HepG2 (cell line): ENCODE results near the gene XIAP. TPM values are rescaled to one million over a fixed set of nuclear protein-coding genes. Genes with fewer than 3 reads are reported as not detected.

ENCODE experiments used
- BORCS8-MEF2B ChIP-seq: sonication (generic); formaldehyde crosslinking; IDR thresholded peaks from 2 replicates; pipeline ENCODE4 v1.8.0; 2022; ENCODE audit warnings: mild to moderate bottlenecking, missing genetic modification reagents
- FOSL2 ChIP-seq: sonication (generic); formaldehyde crosslinking; IDR thresholded peaks from 2 replicates; pipeline ENCODE4 v1.4.0; 2020; ENCODE audit warnings: missing genetic modification reagents
- GTF2F1 ChIP-seq: fragments of 150-350 bp; IDR thresholded peaks from 2 replicates; pipeline ENCODE4 v1.6.1; 2014; ENCODE audit warnings: low read length
- KLF6 ChIP-seq: IDR thresholded peaks from 2 replicates; pipeline ENCODE4 v1.8.0; 2016; ENCODE audit warnings: missing biosample characterization, missing genetic modification reagents
- MEIS1 ChIP-seq: sonication (generic); formaldehyde crosslinking; IDR thresholded peaks from 2 replicates; pipeline ENCODE4 v1.9.0; 2021; ENCODE audit warnings: mild to moderate bottlenecking, missing genetic modification reagents, moderate library complexity, borderline replicate concordance
- MYC ChIP-seq: sonication (generic); formaldehyde crosslinking; IDR thresholded peaks from 2 replicates; pipeline ENCODE4 v1.9.0; 2021; ENCODE audit warnings: missing genetic modification reagents, borderline replicate concordance
- NCOA2 ChIP-seq: sonication (generic); formaldehyde crosslinking; IDR thresholded peaks from 2 replicates; pipeline ENCODE4 v1.8.0; 2022; ENCODE audit warnings: inconsistent platforms
- NFRKB ChIP-seq: fragments of 450-650 bp; IDR thresholded peaks from 2 replicates; pipeline ENCODE4 v1.6.1; 2017
- NFYB ChIP-seq: sonication (generic); formaldehyde crosslinking; IDR thresholded peaks from 2 replicates; pipeline ENCODE4 v1.4.0; 2020; ENCODE audit warnings: missing genetic modification reagents
- PLRG1 ChIP-seq: fragments of 450-650 bp; conservative IDR thresholded peaks from 2 replicates; pipeline ENCODE4 v1.6.1; 2016
- POLR2A ChIP-seq, 2 experiments: IDR thresholded peaks; 2 replicates each; pipeline ENCODE4 v1.6.1; 2011; ENCODE audit warnings: low read depth in 2 of 2, low read length in 2 of 2, mild to moderate bottlenecking in 1 of 2, moderate library complexity in 1 of 2; ENCODE audit not compliant: insufficient read depth in 1 of 2
- TP53 ChIP-seq: sonication (generic); formaldehyde crosslinking; conservative IDR thresholded peaks from 2 replicates; pipeline ENCODE4 v1.4.0; 2020; ENCODE audit warnings: missing genetic modification reagents
- XRCC5 ChIP-seq: fragments of 200-400 bp; formaldehyde crosslinking; optimal IDR thresholded peaks from 2 replicates; pipeline ENCODE3; 2017; ENCODE audit warnings: mild to moderate bottlenecking, low read length
- ZNF501 ChIP-seq: sonication (generic); formaldehyde crosslinking; IDR thresholded peaks from 2 replicates; pipeline ENCODE4 v1.5.1; 2020; ENCODE audit warnings: mild to moderate bottlenecking, moderate library complexity, missing genetic modification reagents
- ZNF672 ChIP-seq: sonication (generic); formaldehyde crosslinking; IDR thresholded peaks from 2 replicates; pipeline ENCODE4 v1.8.1; 2022; ENCODE audit warnings: missing genetic modification reagents
- ZNF713 ChIP-seq: sonication (generic); formaldehyde crosslinking; IDR thresholded peaks from 2 replicates; pipeline ENCODE4 v1.4.0; 2020; ENCODE audit warnings: mild to moderate bottlenecking, missing genetic modification reagents
- ZNF891 ChIP-seq: sonication (generic); formaldehyde crosslinking; IDR thresholded peaks from 2 replicates; pipeline ENCODE4 v1.5.0; 2020; ENCODE audit warnings: mild to moderate bottlenecking, missing genetic modification reagents
- polyA plus RNA-seq, 8 experiments: library from polyadenylated mRNA; depleted of rRNA in 3 of 8; stranded (reverse) in 7 of 8; unstranded in 1 of 8; fragments of >200 nt; fragmentation: Illumina TruSeq in 4 of 8; extraction: Trizol in 4 of 8; gene quantifications; 2 replicates each; pipeline versions ENCODE4 v1.2.1 to v1.2.3, GENCODE V29; 2011 to 2016; ENCODE audit warnings: low read depth in 4 of 8, missing spikeins in 1 of 8, mixed read lengths in 1 of 8; ENCODE audit not compliant: insufficient read depth in 1 of 8
- total RNA-seq, 5 experiments: library from RNA; depleted of rRNA; stranded (reverse); fragments of >200 nt; fragmentation: Illumina TruSeq; extraction: Trizol; gene quantifications; 2 replicates each; pipeline ENCODE4 v1.2.3, GENCODE V29; 2016; ENCODE audit warnings: low read depth in 1 of 5
- TF ChIP-seq, protein P1 (sequence below): sonication (generic); formaldehyde crosslinking; IDR thresholded peaks from 2 replicates; pipeline ENCODE4 v1.4.0; 2020; ENCODE audit warnings: missing genetic modification reagents
- TF ChIP-seq, protein P2 (sequence below): sonication (generic); formaldehyde crosslinking; IDR thresholded peaks from 2 replicates; pipeline ENCODE4 v1.5.0; 2020; ENCODE audit warnings: missing genetic modification reagents, mild to moderate bottlenecking, borderline replicate concordance
- TF ChIP-seq, protein P3 (sequence below): IDR thresholded peaks from 2 replicates; pipeline ENCODE4 v1.6.1; 2016; ENCODE audit warnings: missing compliant biosample characterization, missing genetic modification reagents, borderline replicate concordance
- TF ChIP-seq, protein P4 (sequence below): IDR thresholded peaks from 2 replicates; pipeline ENCODE4 v1.6.1; 2012; ENCODE audit warnings: inconsistent platforms
- TF ChIP-seq, protein P5 (sequence below): sonication (generic); formaldehyde crosslinking; IDR thresholded peaks from 2 replicates; pipeline ENCODE4 v1.8.1; 2022; ENCODE audit warnings: mild to moderate bottlenecking, missing genetic modification reagents
- TF ChIP-seq, protein P6 (sequence below): IDR thresholded peaks from 2 replicates; pipeline ENCODE4 v1.6.1; 2016; ENCODE audit warnings: low read depth

Gene XIAP
- total and polyA plus RNA-seq, 2 of the 13 experiments (the other 11 are each of a cell fraction or from before 2014, with no cell fraction given) = 12.9 to 29.5 TPM

DNA sequence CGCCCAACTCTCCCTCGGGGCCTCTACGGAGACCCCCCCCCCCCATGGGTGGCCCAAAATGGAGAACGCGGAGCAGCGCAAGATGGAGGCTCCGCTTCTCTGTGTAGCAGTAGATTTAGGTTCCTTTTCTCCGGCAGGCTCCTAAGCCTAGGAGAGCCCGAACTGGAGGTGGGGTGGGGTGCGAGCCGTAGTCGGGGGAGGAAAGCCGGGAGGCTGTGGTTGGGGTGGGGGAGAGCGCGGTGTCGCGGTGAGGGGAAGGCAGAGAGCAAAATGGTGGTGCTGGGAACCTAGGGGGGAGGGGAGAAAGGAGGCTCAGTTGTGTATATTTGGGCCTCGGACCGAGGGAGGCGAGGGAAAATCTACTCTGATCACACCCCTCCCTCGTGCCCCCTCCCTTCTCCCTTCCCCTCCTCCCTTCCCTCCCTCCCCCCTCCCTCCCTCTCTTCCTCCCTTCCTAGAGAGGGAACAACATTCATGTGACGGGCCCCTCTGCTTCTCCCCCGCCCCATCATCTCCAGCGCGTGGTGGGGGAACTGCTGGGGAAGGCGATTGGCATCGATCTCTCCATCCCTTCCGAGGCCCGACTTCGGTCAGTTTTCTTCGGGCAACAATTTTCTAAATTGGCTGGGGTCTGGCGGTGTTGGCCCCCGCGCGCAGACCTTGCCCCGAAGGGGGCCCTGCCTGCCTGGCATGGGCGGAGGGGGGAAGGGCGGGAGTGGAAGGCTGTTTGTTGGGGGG is 101.6 kb downstream of the XIAP start, which contains the start of gene STAG2 (continued):
- TF ChIP-seq, protein P1, sequence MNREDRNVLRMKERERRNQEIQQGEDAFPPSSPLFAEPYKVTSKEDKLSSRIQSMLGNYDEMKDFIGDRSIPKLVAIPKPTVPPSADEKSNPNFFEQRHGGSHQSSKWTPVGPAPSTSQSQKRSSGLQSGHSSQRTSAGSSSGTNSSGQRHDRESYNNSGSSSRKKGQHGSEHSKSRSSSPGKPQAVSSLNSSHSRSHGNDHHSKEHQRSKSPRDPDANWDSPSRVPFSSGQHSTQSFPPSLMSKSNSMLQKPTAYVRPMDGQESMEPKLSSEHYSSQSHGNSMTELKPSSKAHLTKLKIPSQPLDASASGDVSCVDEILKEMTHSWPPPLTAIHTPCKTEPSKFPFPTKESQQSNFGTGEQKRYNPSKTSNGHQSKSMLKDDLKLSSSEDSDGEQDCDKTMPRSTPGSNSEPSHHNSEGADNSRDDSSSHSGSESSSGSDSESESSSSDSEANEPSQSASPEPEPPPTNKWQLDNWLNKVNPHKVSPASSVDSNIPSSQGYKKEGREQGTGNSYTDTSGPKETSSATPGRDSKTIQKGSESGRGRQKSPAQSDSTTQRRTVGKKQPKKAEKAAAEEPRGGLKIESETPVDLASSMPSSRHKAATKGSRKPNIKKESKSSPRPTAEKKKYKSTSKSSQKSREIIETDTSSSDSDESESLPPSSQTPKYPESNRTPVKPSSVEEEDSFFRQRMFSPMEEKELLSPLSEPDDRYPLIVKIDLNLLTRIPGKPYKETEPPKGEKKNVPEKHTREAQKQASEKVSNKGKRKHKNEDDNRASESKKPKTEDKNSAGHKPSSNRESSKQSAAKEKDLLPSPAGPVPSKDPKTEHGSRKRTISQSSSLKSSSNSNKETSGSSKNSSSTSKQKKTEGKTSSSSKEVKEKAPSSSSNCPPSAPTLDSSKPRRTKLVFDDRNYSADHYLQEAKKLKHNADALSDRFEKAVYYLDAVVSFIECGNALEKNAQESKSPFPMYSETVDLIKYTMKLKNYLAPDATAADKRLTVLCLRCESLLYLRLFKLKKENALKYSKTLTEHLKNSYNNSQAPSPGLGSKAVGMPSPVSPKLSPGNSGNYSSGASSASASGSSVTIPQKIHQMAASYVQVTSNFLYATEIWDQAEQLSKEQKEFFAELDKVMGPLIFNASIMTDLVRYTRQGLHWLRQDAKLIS (CRISPR knock-in tag) = no peak
- TF ChIP-seq PLRG1 (no peak), POLR2A (IDR thresholded peaks at IDR 0.05; ENCODE audit: insufficient read depth in 1 of 2, low read depth in 2 of 2, low read length in 2 of 2) (peak; percentile 33 to 48), BORCS8-MEF2B (CRISPR knock-in tag) (no peak), ZNF501 (no peak), ZNF713 (no peak), MEIS1 (no peak), NFYB (CRISPR knock-in tag) (no peak), FOSL2 (no peak), MYC (CRISPR knock-in tag) (peak; percentile 46; the same call in 1 of the 2 replicates), ZNF672 (CRISPR knock-in tag) (no peak), ZNF891 (no peak), KLF6 (CRISPR knock-in tag) (no peak), NFRKB (0 out of 2 replicates have a peak, but pooled peaks have one; percentile 23), NCOA2 (CRISPR knock-in tag) (0 out of 2 replicates have a peak, but pooled peaks have one; percentile 12), TP53 (CRISPR knock-in tag) (no peak), XRCC5 (no peak), GTF2F1 (no peak)
- TF ChIP-seq, protein P2, sequence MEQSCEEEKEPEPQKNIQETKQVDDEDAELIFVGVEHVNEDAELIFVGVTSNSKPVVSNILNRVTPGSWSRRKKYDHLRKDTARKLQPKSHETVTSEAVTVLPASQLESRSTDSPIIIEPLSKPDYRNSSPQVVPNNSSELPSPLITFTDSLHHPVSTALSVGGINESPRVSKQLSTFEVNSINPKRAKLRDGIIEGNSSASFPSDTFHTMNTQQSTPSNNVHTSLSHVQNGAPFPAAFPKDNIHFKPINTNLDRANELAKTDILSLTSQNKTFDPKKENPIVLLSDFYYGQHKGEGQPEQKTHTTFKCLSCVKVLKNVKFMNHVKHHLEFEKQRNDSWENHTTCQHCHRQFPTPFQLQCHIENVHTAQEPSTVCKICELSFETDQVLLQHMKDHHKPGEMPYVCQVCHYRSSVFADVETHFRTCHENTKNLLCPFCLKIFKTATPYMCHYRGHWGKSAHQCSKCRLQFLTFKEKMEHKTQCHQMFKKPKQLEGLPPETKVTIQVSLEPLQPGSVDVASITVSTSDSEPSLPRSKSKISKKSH (CRISPR knock-in tag) = no peak
- TF ChIP-seq, protein P3, sequence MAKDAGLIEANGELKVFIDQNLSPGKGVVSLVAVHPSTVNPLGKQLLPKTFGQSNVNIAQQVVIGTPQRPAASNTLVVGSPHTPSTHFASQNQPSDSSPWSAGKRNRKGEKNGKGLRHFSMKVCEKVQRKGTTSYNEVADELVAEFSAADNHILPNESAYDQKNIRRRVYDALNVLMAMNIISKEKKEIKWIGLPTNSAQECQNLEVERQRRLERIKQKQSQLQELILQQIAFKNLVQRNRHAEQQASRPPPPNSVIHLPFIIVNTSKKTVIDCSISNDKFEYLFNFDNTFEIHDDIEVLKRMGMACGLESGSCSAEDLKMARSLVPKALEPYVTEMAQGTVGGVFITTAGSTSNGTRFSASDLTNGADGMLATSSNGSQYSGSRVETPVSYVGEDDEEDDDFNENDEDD (CRISPR knock-in tag) = peak; percentile 50; the same call in 1 of the 2 replicates
- TF ChIP-seq, protein P4, sequence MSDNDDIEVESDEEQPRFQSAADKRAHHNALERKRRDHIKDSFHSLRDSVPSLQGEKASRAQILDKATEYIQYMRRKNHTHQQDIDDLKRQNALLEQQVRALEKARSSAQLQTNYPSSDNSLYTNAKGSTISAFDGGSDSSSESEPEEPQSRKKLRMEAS = peak; percentile 57; the same call in 1 of the 2 replicates
- TF ChIP-seq, protein P5, sequence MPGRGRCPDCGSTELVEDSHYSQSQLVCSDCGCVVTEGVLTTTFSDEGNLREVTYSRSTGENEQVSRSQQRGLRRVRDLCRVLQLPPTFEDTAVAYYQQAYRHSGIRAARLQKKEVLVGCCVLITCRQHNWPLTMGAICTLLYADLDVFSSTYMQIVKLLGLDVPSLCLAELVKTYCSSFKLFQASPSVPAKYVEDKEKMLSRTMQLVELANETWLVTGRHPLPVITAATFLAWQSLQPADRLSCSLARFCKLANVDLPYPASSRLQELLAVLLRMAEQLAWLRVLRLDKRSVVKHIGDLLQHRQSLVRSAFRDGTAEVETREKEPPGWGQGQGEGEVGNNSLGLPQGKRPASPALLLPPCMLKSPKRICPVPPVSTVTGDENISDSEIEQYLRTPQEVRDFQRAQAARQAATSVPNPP (CRISPR knock-in tag) = no peak
- TF ChIP-seq, protein P6, sequence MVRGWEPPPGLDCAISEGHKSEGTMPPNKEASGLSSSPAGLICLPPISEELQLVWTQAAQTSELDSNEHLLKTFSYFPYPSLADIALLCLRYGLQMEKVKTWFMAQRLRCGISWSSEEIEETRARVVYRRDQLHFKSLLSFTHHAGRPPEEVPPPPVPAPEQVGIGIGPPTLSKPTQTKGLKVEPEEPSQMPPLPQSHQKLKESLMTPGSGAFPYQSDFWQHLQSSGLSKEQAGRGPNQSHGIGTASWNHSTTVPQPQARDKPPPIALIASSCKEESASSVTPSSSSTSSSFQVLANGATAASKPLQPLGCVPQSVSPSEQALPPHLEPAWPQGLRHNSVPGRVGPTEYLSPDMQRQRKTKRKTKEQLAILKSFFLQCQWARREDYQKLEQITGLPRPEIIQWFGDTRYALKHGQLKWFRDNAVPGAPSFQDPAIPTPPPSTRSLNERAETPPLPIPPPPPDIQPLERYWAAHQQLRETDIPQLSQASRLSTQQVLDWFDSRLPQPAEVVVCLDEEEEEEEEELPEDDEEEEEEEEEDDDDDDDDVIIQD (CRISPR knock-in tag) = no peak
